Adrenal gland (tissue), 5 donors: ENCODE data around the gene UTP14A.

Source experiments
- CTCF ChIP-seq, 6 experiments: fragments of 450-650 bp in 4 of 6; fragments of 200-600 bp in 2 of 6; sonication (generic) in 1 of 6; IDR thresholded peaks; 1 replicate in 5 of 6; 2 replicates in 1 of 6; pipeline versions ENCODE4 v1.5.1 to v1.8.0; 2016 to 2021; ENCODE audit warnings: antibody characterized with exemption in 6 of 6, mild to moderate bottlenecking in 2 of 6, moderate library complexity in 1 of 6
- POLR2A ChIP-seq, 2 donors: fragments of 450-650 bp; IDR thresholded peaks; one replicate each; pipeline ENCODE4 v1.6.1; 2017; ENCODE audit warnings: antibody characterized with exemption in 2 of 2, mild to moderate bottlenecking in 2 of 2, moderate library complexity in 1 of 2
- donor health status: DM: no; HTN: no; CAD: no.

GRCh38 chrX:129938081-129938480 is 32.1 kb downstream of the UTP14A start:
- TF ChIP-seq CTCF (IDR thresholded peaks at IDR 0.05), result no peak
- TF ChIP-seq POLR2A (IDR thresholded peaks at IDR 0.05), result no peak
